Parathyroid adenoma (tissue), 2 donors: Measurements from ENCODE around the gene CRB2.

Experiments
- H2AFZ ChIP-seq: fragments of 300-600 bp; sonication (generic); one replicate; pipeline ENCODE4 v1.7.0; 2017; ENCODE audit warnings: antibody characterized with exemption, mild to moderate bottlenecking
- H3K27ac ChIP-seq: fragments of 300-600 bp; sonication (generic); one replicate; pipeline ENCODE4 v1.7.0; 2017
- H3K27me3 ChIP-seq: fragments of 300-600 bp; sonication (generic); one replicate; pipeline ENCODE4 v1.7.0; 2017; ENCODE audit warnings: low read length; ENCODE audit not compliant: control insufficient read depth, insufficient read depth
- H3K36me3 ChIP-seq: fragments of 300-600 bp; sonication (generic); one replicate; pipeline ENCODE4 v1.7.0; 2017; ENCODE audit warnings: low read length; ENCODE audit not compliant: control insufficient read depth, insufficient read depth
- H3K4me1 ChIP-seq: fragments of 300-600 bp; sonication (generic); one replicate; pipeline ENCODE4 v1.7.0; 2017; ENCODE audit warnings: control low read depth
- H3K4me2 ChIP-seq: fragments of 300-600 bp; sonication (generic); one replicate; pipeline ENCODE4 v1.7.0; 2017; ENCODE audit warnings: low read length
- H3K4me3 ChIP-seq: fragments of 300-600 bp; sonication (generic); one replicate; pipeline ENCODE4 v1.7.0; 2017; ENCODE audit warnings: low read depth, low read length
- H3K79me2 ChIP-seq: fragments of 300-600 bp; sonication (generic); one replicate; pipeline ENCODE4 v1.7.0; 2017; ENCODE audit warnings: control low read depth
- H3K9ac ChIP-seq: fragments of 300-600 bp; sonication (generic); one replicate; pipeline ENCODE4 v1.7.0; 2017; ENCODE audit warnings: mild to moderate bottlenecking
- H3K9me3 ChIP-seq: fragments of 300-600 bp; sonication (generic); one replicate; pipeline ENCODE4 v1.7.0; 2017; ENCODE audit warnings: low read length; ENCODE audit not compliant: control insufficient read depth
- TF ChIP-seq, protein P1 (sequence below): fragments of 300-600 bp; sonication (generic); IDR thresholded peaks from one replicate; pipeline ENCODE4 v1.7.0; 2017; ENCODE audit warnings: antibody characterized with exemption, mild to moderate bottlenecking
- donor health status: primary hyperparathyroidism.

Gene CRB2

DNA sequence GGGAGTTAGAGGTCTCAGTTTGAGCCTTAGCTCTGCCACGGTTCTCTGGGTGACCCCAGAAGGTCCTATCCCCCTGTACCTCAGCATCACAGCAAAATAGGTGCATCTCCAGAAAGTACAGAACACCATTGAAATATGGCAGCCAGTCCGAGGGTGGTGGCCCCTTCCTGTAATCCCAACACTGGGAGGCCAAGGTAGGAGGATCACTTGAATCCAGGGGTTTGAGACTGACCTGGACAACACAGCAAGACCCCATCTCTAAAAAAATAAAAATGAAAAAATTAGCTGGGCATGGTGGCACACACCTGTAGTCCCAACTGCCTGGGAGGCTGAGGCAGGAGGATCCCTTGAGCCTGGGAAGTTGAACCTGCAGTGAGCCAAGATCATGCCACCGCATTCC is 7.0 kb upstream of the CRB2 start:
- TF ChIP-seq, protein P1, sequence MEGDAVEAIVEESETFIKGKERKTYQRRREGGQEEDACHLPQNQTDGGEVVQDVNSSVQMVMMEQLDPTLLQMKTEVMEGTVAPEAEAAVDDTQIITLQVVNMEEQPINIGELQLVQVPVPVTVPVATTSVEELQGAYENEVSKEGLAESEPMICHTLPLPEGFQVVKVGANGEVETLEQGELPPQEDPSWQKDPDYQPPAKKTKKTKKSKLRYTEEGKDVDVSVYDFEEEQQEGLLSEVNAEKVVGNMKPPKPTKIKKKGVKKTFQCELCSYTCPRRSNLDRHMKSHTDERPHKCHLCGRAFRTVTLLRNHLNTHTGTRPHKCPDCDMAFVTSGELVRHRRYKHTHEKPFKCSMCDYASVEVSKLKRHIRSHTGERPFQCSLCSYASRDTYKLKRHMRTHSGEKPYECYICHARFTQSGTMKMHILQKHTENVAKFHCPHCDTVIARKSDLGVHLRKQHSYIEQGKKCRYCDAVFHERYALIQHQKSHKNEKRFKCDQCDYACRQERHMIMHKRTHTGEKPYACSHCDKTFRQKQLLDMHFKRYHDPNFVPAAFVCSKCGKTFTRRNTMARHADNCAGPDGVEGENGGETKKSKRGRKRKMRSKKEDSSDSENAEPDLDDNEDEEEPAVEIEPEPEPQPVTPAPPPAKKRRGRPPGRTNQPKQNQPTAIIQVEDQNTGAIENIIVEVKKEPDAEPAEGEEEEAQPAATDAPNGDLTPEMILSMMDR: no peak
- no peak overlapping the region for H3K4me2 ChIP-seq
- H3K9me3 ChIP-seq: no peaks in the 10 kb centered on the region
- no peak overlapping the region for H2AFZ ChIP-seq
- H3K27ac ChIP-seq: no peak overlapping the region
- H3K79me2 ChIP-seq: no peaks in the 10 kb centered on the region
- no peaks in the 10 kb centered on the region for H3K4me1 ChIP-seq
- no peaks in the 10 kb centered on the region for H3K36me3 ChIP-seq
- H3K27me3 ChIP-seq: no peaks in the 10 kb centered on the region
- H3K4me3 ChIP-seq: no peak overlapping the region
- H3K9ac ChIP-seq: no peak overlapping the region

DNA sequence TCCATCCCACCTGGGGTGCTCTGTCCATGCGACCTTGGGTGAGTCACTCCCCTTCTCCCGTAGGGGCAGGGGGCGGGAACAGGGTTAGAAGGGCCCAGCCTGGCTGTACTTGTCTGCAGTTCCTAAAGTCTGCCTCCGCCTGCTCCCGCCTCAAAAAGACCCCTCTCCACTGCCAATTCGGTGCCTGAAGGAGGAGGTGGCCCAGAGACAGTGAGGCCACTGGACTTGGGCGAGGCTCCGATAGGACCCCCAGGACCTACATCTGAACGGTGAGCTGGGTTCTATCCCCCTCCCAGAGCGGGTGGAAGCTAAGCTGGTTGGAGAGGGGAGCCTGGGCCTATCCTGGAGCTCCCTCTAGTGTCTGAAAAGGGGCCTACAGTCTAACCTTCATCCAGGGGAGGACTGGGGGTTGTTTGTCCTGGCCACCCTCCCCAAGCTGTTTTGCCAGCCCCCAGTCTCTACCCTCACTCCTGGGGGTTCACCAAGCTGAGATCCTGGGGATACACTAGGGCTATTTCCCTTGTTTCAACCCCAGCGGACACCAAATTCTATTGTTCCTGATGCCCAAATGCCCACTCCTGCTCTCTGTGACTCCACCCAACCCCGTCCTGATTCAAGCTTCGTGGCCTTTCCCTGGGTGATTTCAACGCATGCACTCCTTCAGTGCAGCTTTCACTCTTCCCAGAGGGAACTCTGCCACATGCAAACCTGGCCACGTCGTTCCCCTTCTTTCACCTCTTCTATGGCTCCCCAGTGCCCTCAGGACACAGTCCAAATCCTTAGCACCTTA is 6.1 kb upstream of the CRB2 start:
- H3K4me2 ChIP-seq: no peak overlapping the region
- TF ChIP-seq, protein P1: peak; percentile 87
- H3K4me1 ChIP-seq: no peaks in the 10 kb centered on the region

DNA sequence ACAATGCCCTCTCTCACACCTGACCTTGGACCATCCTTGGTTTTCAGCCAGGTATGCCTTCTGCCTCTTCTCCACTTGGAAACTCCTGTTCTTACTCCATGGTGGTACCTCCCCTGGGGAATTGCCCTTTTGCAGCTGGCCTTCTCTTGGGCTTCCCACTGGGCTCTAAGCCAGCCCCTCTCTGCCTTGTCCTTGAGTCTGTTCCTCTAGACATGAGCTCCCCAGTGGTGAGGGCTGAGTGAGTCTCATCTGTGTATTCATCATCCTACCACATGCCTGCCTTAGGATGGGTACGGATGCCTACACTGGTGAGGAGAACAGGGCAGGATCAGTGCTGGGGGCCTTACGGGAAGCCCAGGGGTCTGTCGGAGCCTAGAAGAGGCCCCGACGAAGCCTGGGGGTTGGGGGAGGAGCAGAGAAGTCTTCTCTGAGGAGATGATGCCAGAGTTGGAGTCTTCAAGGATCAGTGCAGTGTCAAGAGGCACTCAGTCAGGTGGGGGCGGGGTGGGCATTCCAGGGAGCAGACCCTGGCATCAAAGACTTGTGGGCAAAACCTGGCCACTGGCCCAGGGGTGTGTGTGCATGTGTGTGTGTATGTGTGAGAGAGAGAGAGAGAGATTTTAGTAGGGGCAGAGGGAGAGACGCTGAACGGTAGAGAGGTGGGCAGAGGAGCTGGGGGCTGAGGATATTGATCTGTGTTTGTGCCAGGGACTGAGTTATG is 5.2 kb upstream of the CRB2 start:
- TF ChIP-seq, protein P1: no peak
- no peaks in the 10 kb centered on the region for H3K27me3 ChIP-seq

More for the DNA sequence above, 6.1 kb upstream of the CRB2 start:
- Histone ChIP-seq H3K79me2 (no peaks in the 10 kb centered on the region), H3K9ac (no peak overlapping the region), H3K27ac (no peak overlapping the region), H3K9me3 (no peaks in the 10 kb centered on the region), H3K4me3 (no peak overlapping the region), H2AFZ (no peak overlapping the region), H3K27me3 (no peaks in the 10 kb centered on the region), H3K36me3 (no peaks in the 10 kb centered on the region)

DNA sequence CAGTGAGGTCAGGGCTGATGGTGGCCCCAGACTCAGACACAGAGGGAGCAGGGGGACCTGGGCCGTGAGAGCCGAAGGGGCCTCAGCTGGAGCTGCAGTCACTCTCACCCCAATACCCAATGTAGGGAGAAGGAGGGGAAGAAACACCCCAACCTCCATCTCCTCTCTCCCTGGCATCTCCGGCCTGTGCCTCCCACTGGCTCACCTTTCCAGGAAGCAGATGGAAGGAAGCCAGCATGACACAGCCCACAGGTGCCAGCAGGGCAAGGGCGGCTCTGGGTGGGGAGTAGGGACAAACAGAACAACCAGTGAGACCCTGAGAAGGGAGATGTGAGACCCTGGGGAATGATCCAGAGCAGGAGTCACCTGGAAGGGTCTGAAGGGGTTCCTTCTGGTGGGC is 3.0 kb upstream of the CRB2 start:
- no peak overlapping the region for H3K27ac ChIP-seq
- no peak overlapping the region for H3K4me3 ChIP-seq
- no peaks in the 10 kb centered on the region for H3K36me3 ChIP-seq
- H3K27me3 ChIP-seq: no peaks in the 10 kb centered on the region
- TF ChIP-seq, protein P1: no peak
- H2AFZ ChIP-seq: no peak overlapping the region
- H3K4me1 ChIP-seq: no peaks in the 10 kb centered on the region
- H3K9ac ChIP-seq: no peak overlapping the region
- H3K4me2 ChIP-seq: no peak overlapping the region
- H3K9me3 ChIP-seq: no peaks in the 10 kb centered on the region
- H3K79me2 ChIP-seq: no peaks in the 10 kb centered on the region

More for the DNA sequence above, 5.2 kb upstream of the CRB2 start:
- Histone ChIP-seq H3K4me2 (no peak overlapping the region), H3K36me3 (no peaks in the 10 kb centered on the region), H3K4me3 (no peak overlapping the region), H2AFZ (no peak overlapping the region), H3K27ac (no peak overlapping the region), H3K79me2 (no peaks in the 10 kb centered on the region), H3K4me1 (no peaks in the 10 kb centered on the region), H3K9me3 (no peaks in the 10 kb centered on the region), H3K9ac (no peak overlapping the region)
